HAP-1 (cell line): ENCODE results near the gene ZNF322.

ENCODE experiments used
- DNase-seq, 2 experiments: peaks; one replicate each; pipeline ENCODE4 v3.0.0-alpha.2; 2016 to 2020; ENCODE audit warnings: low spot score in 2 of 2
- H3K27me3 ChIP-seq: fragments of 250-450 bp; sonication (Bioruptor Pico); 2 replicates; pipeline ENCODE4 v1.5.1; 2020; ENCODE audit warnings: low read depth, mild to moderate bottlenecking, moderate library complexity
- H3K36me3 ChIP-seq: fragments of 250-450 bp; sonication (Bioruptor Pico); replicated peaks from 2 replicates; pipeline ENCODE4 v1.5.1; 2020; ENCODE audit warnings: mild to moderate bottlenecking
- H3K4me1 ChIP-seq: fragments of 250-450 bp; sonication (Bioruptor Pico); 2 replicates; pipeline ENCODE4 v1.5.1; 2020; ENCODE audit warnings: mild to moderate bottlenecking
- H3K4me3 ChIP-seq: fragments of 250-450 bp; sonication (Bioruptor Pico); 2 replicates; pipeline ENCODE4 v1.5.1; 2020; ENCODE audit warnings: mild to moderate bottlenecking, moderate library complexity
- H3K9me3 ChIP-seq: fragments of 250-450 bp; sonication (Bioruptor Pico); 2 replicates; pipeline ENCODE4 v1.5.1; 2020; ENCODE audit warnings: mild to moderate bottlenecking, moderate library complexity
- in situ Hi-C: fragments of 300-500 bp; cut with MboI; formaldehyde crosslinking; loops from 3 replicates; pipeline ENCODE4 v1.14.3; 2020; ENCODE audit warnings: low sequenced_read_pairs, inconsistent platforms, mixed read lengths

The ZNF322 gene

DNA sequence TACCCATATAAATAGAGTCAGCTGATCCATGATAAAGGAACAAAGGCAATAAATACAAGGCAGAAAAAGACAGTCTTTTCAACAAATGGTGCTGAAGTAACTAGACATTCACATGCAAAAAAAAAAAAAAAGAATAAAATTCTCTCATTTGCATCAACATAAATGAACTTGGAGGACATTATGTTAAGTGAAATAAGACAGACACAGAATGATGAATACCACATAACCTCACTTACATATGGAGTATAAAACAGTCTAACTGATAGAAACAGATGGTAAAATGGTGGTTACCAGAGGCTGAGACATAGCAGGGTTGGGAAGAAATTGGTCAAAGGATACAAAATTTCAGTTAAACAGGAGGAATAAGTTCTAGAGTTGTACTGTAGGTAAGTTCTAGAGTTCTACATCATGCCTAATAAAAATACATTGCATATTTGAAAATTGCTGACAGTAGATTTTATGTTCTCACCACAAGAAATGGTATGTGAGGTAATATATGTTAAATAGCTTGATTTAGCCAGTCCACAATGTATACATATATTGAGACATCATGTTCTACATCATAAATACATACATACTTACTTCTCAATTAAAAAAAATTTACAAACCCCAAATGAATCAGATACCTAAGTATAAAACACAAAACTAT, 8.3 kb downstream of the ZNF322 start:
- H3K4me1 ChIP-seq = peaks cover 8% of the 10 kb centered on the region; the same call in 1 of the 2 replicates
- no peak overlapping the region for H3K4me3 ChIP-seq
- H3K36me3 ChIP-seq = peaks cover 24% of the 10 kb centered on the region
- peaks cover 5% of the 10 kb centered on the region for H3K9me3 ChIP-seq
- DNase-seq = peak in 1 of 2 experiments; percentile 34
- no peaks in the 10 kb centered on the region for H3K27me3 ChIP-seq
- in situ Hi-C loops = no loop called here

DNA sequence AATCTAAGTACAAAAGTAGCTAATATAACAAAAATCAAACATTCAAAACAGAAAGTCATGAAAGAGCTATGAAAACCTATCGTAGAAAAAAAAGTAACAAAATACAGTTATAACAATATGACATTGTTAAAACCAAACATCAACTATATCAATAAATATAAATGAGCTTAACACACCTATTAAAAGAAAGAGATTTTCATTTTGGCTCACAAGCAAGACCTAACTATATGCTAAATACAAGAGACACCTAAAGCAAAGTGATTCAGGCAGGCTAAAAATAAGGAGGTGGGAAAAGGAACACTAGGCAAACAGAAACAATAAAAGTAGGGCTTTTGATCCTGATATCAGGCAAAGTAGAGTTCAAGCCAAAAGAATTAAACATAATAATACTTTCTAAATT, 13.5 kb downstream of the ZNF322 start:
- H3K4me1 ChIP-seq = peaks cover 4% of the 10 kb centered on the region; the same call in 1 of the 2 replicates
- DNase-seq = no peak
- no peaks in the 10 kb centered on the region for H3K27me3 ChIP-seq
- peaks cover 5% of the 10 kb centered on the region for H3K9me3 ChIP-seq
- peaks cover 36% of the 10 kb centered on the region for H3K36me3 ChIP-seq
- in situ Hi-C loops = no loop called here
- H3K4me3 ChIP-seq = no peak overlapping the region

DNA sequence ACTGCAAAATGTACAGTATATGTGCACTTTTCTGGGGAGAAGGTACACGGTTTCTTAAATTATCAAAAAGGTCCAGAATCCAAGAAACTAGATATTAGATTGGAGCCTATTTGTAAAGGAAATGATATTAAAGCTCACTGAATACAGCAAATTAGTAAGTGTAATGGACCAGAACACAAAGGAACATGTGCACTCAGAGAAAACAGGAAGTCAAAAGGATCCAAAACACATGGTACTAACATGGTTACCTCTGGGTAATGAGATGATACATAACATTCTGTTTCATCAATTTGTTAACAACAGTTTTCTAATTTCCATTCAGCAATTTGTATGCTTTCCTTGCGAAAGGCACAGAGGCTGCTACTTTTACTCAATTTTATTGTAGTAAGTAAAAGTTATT, 18.7 kb downstream of the ZNF322 start:
- in situ Hi-C loops = no loop called here
- Histone ChIP-seq H3K27me3 (no peaks in the 10 kb centered on the region), H3K36me3 (peaks cover 52% of the 10 kb centered on the region), H3K9me3 (peaks cover 5% of the 10 kb centered on the region; the same call in 1 of the 2 replicates), H3K4me3 (no peak overlapping the region), H3K4me1 (no peaks in the 10 kb centered on the region)
- DNase-seq = no peak

DNA sequence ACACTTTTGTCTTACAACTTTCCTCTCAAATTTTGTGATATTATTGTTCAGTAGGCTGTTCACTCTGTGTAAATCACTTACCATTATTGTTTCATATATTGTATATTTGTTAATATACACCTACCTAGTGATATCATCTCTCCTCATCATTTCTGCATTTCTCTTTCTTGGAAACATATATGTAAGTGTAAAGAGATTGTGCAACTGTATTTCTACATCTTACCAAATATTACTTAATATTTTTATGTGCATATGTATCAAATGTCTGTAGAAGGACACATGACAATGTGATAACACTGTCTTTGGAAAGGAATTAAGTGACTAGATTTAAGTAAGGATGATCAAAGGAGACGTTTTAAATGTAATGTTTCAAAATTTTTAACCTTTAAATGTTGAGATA, 30.2 kb downstream of the ZNF322 start:
- DNase-seq = no peak
- no peak overlapping the region for H3K4me3 ChIP-seq
- no peaks in the 10 kb centered on the region for H3K27me3 ChIP-seq
- H3K36me3 ChIP-seq = no peaks in the 10 kb centered on the region
- no peaks in the 10 kb centered on the region for H3K9me3 ChIP-seq
- in situ Hi-C loops = no loop called here
- H3K4me1 ChIP-seq = no peaks in the 10 kb centered on the region

DNA sequence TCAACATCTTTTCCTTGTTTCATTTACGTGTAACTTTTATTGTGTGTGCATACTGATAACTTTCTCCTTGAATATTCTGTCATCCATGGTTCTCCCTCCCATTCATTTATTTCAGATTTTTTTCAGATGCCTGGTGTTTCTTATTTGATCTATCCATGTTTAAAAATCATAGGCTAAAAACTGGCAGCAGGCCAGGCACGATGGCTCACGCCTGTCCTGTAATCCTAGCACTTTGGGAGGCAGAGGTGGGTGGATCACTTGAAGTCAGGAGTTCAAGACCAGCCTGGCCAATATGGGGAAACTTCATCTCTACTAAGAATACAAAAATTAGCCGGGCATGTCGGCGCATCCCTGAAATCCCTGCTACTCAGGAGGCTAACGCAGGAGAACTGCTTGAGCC, 31.7 kb downstream of the ZNF322 start:
- no peak overlapping the region for H3K4me3 ChIP-seq
- no peaks in the 10 kb centered on the region for H3K4me1 ChIP-seq
- no peaks in the 10 kb centered on the region for H3K27me3 ChIP-seq
- H3K9me3 ChIP-seq = no peaks in the 10 kb centered on the region; the same call in 1 of the 2 replicates
- no peaks in the 10 kb centered on the region for H3K36me3 ChIP-seq
- no peak for DNase-seq
- in situ Hi-C loops = no loop called here

DNA sequence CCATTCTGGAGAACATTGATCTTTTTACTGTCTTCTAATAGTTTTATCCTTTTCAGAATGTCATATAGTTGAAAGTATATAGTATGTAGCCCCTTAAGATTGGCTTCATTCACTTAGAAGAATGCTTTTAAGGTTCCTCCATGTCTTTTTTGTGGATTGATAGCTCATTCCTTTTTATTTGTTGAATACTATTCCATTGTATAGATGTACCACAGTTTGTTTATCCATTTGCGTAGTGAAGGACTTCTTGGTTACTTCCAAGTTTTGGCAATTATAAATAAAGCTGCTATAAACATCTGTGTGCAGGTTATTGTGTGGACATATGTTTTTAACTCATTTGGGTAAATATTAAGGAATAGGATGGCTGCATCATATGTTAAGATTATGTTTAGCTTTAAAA, 35.0 kb downstream of the ZNF322 start:
- Histone ChIP-seq H3K4me1 (no peaks in the 10 kb centered on the region), H3K27me3 (no peaks in the 10 kb centered on the region), H3K4me3 (no peak overlapping the region), H3K36me3 (no peaks in the 10 kb centered on the region), H3K9me3 (no peaks in the 10 kb centered on the region; the same call in 1 of the 2 replicates)
- no peak for DNase-seq
- in situ Hi-C loops = no loop called here

DNA sequence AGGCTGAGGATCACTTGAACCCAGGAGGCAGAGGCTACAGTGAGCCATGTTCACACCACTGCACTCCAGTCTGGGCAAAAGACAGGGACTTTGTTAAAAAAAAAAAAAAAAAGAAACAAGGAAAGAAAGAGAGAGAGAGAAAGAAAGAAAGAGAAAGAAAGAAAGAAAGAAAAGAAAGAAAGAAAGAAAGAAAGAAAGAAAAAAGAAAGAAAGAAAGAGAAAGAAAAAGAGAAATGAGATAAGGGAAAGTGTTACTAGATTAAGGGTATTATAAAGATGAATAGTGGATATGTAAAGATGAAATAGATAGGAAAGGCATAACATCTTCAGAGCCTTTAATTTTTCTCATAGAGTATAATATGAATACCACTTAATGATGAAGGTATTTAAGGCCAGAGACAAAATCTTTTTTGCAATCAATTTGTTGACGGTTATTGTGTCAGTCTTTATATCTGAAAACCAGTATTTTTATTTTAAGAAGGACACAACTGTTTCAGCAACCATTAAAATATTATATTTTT, 36.1 kb downstream of the ZNF322 start:
- in situ Hi-C loops = no loop called here
- no peaks in the 10 kb centered on the region for H3K27me3 ChIP-seq
- no peak for DNase-seq
- H3K4me3 ChIP-seq = no peak overlapping the region
- H3K36me3 ChIP-seq = no peaks in the 10 kb centered on the region
- H3K4me1 ChIP-seq = no peaks in the 10 kb centered on the region
- H3K9me3 ChIP-seq = no peaks in the 10 kb centered on the region; the same call in 1 of the 2 replicates

DNA sequence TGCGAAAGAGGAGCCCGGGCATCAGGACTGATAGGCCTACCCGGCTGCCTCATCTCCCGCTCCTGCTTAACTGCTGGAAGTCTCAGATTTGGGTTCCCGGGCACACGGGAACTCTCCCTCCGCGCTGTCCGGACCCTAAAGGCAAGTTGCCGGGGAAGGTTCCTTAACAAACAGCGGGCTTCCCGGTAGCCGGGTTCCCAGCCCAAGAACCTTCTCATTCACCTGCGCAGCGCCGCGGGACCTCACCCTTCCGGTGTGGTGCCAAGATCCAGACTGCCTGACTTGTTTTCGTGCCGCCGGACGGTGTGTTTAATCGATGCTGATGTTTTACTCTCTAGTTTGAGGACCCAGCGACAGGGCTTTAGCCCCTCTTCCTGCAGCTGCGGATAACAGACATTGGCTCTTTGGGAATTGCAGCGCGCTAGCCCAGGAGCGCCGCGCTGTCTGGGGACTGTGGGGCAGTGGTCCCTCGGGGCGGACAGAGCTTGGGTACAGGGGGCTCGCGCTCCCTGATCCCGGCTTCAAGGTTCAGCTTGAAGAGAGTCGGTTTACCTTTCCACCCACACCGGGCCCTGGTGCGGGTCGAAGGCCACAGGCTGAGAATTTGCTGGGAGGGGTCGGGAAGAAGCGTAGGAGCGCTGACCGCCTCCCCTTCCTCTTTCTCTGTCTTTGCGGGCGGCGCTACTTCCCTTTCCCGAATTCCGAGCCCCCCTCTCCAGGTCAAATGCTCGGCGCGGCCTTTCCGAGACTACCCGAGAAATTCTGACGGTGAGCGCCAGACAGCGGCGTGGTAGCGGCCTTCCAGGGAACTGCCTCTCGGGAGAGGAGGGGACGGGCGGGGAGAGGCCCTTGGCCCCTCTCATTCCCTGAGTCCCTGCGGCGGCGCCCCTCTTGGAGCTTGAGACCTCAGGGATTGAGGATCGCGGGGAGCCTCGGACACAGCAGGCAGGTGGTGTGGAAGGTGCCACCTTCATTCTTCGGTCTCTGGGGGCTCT, 45.6 kb downstream of the ZNF322 start:
- in situ Hi-C loops = loop anchor here (10.0 kb wide), 1 partner anchor 471 kb away; no protein-coding TSS in a partner anchor
- no peaks in the 10 kb centered on the region for H3K36me3 ChIP-seq
- no peaks in the 10 kb centered on the region for H3K4me1 ChIP-seq
- no peak overlapping the region for H3K4me3 ChIP-seq
- no peaks in the 10 kb centered on the region for H3K27me3 ChIP-seq
- no peak for DNase-seq
- H3K9me3 ChIP-seq = peaks cover 2% of the 10 kb centered on the region

DNA sequence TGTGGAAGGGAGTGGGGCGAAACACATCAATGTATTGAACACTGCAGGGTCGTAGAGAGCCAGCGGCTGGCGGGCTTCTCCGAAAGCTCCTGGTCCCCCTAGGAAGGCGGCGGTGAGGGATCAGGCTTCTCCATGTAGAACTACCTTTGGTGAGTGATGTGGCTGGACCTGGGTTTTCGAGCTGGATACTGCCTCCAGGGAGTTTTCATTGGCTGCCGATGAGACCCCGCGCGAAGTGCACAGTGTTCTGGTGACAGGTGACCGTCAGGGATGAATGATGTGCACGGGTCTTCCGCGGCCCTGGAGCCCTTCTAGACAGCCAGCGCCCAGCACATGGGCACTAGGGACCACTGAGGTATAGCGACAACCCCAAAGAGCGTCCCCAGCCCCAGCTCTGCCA, 46.3 kb downstream of the ZNF322 start:
- no peak overlapping the region for H3K4me3 ChIP-seq
- in situ Hi-C loops = loop anchor here (10.0 kb wide), 1 partner anchor 472 kb away; no protein-coding TSS in a partner anchor
- no peak for DNase-seq
- no peaks in the 10 kb centered on the region for H3K4me1 ChIP-seq
- no peaks in the 10 kb centered on the region for H3K27me3 ChIP-seq
- H3K36me3 ChIP-seq = no peaks in the 10 kb centered on the region
- H3K9me3 ChIP-seq = peaks cover 2% of the 10 kb centered on the region

DNA sequence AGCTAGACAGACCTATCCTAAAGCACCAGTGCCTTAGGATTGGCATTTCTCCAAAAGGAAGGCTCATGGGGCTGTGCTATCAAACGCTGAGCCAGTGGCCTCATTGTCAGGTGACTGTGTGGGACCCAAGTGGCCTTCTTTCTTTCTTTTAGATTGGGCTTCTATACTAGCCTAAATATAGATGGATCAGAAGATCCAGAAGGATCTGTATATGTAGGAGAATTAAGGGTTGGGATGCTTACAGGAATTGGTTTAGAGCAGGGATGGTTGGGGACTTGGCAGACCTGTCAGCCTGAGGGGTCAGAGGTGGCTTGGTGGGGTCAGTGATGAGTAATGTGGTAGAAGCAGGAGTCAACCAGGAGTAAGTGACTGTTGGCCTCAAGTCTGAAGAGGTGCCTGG, 47.9 kb downstream of the ZNF322 start:
- in situ Hi-C loops = loop anchor here (10.0 kb wide), 1 partner anchor 473 kb away; no protein-coding TSS in a partner anchor
- H3K9me3 ChIP-seq = no peaks in the 10 kb centered on the region; the same call in 1 of the 2 replicates
- H3K36me3 ChIP-seq = no peaks in the 10 kb centered on the region
- DNase-seq = no peak
- no peaks in the 10 kb centered on the region for H3K27me3 ChIP-seq
- H3K4me3 ChIP-seq = no peak overlapping the region
- H3K4me1 ChIP-seq = no peaks in the 10 kb centered on the region

DNA sequence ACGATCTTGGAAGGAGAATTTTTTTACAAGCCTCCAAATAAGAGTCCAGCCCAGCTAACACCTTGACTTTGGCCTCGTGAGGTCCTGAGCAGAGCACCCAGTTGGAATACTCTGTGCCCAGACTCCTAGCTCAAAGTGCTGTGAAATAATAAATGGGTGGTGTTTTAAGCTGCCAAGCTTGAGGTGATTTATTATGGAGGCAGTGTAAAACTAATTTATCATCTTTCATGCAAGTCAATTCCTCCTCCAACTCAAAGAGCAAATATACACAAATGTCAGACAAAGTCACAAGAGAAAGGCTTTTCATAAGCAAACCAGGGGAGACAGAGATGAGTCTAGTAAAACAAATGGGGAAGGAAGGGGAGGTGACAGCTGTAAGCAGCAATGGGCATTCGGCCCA, 50.1 kb downstream of the ZNF322 start:
- Histone ChIP-seq H3K27me3 (no peaks in the 10 kb centered on the region), H3K4me1 (no peaks in the 10 kb centered on the region)

DNA sequence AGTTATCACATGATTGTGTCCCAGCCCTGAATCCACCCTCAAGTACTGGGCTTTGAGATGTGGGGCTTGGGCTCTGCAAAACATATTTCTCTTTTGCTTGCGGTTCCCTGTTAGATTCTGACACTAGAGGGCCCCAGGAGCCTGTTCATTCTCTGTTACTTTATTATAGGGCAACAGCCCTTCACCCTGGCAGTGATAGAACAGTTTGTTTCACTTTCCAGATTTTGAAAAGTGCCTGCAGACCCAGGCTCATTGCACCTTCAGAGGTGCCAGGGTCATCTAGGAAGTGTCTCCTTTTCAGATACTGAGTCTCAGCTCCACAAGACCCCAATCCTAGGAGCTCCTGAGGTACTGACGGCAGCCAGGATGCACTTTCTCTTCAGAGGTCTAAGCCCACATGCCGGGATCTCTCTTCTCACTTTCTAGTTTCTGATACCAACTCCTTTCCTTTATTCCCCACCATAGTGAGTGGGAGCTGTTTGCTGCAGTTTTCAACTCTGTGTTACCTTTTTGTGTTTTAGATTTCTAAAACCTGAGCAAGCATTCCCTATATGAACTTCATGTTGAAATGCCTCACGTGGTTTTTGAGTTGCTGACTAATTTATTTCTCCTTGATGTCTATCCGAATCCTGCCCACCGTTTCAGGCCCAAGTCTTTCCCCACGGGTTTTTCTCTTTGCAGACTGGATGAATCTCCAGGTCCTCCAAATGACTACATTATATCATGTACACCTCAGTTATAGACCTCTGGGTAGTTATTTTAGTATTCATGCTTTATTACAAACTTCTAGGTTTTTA, 51.9 kb downstream of the ZNF322 start:
- in situ Hi-C loops = no loop called here
- H3K36me3 ChIP-seq = no peaks in the 10 kb centered on the region
- H3K9me3 ChIP-seq = no peaks in the 10 kb centered on the region
- no peaks in the 10 kb centered on the region for H3K4me1 ChIP-seq
- no peak overlapping the region for H3K4me3 ChIP-seq
- H3K27me3 ChIP-seq = no peaks in the 10 kb centered on the region
- peak; percentile 51 to 66 for DNase-seq

More for the DNA sequence above, 50.1 kb downstream of the ZNF322 start:
- H3K4me3 ChIP-seq = no peak overlapping the region
- H3K9me3 ChIP-seq = no peaks in the 10 kb centered on the region
- no peaks in the 10 kb centered on the region for H3K36me3 ChIP-seq
- no peak for DNase-seq
- in situ Hi-C loops = no loop called here

DNA sequence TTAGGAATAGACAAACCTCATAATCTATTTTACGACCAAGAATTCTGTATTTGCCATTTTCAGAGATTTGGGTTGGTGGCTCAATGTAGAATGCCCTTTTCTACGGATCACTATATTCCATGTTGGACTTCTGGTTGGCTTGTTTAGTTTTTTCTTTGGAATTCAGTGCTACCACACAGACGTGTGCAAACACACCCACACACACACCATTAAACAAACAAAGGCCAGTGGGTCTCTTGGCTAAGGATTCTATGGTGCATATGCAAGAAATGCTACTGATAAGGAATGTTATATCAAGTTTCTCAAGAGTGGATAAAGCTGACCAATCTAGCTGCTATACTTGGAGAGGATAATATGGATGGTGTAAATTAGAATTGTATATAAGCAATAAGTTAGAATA, 54.7 kb downstream of the ZNF322 start:
- no peaks in the 10 kb centered on the region for H3K4me1 ChIP-seq
- no peak for DNase-seq
- in situ Hi-C loops = no loop called here
- H3K9me3 ChIP-seq = no peaks in the 10 kb centered on the region
- H3K27me3 ChIP-seq = no peaks in the 10 kb centered on the region
- H3K4me3 ChIP-seq = no peak overlapping the region
- 0 out of 2 replicates have a peak, but pooled peaks cover 5% of the 10 kb centered on the region for H3K36me3 ChIP-seq
